AG04449 (cell line): Measurements from ENCODE around the gene TNNC2.

Source experiments
- CTCF ChIA-PET: fragments of 350-600 bp; formaldehyde crosslinking; extraction: SDS; loops from one replicate; lab custom pipeline; 2021; ENCODE audit warnings: antibody characterized with exemption; lab: Yijun Ruan, JAX
- POLR2A ChIA-PET: fragments of 400-600, 350-600 bp; formaldehyde crosslinking; extraction: SDS; loops from one replicate; lab custom pipeline; 2020; ENCODE audit warnings: antibody characterized with exemption, inconsistent platforms; lab: Yijun Ruan, JAX
- DNase-seq: peaks from one replicate; pipeline ENCODE4 v3.0.0-alpha.2; 2010; ENCODE audit warnings: low read depth, low spot score
- H3K4me3 ChIP-seq: 2 replicates; pipeline ENCODE4 v1.5.1; 2011; ENCODE audit warnings: low read depth, mild to moderate bottlenecking, control low read depth, low read length
- TF ChIP-seq, protein P1 (sequence below): IDR thresholded peaks from one replicate; pipeline ENCODE4 v1.5.1; 2011; ENCODE audit warnings: mild to moderate bottlenecking, moderate library complexity, low read length, control low read depth, inconsistent platforms; ENCODE audit not compliant: insufficient read depth; ENCODE audit errors: missing control alignments

Gene TNNC2

DNA sequence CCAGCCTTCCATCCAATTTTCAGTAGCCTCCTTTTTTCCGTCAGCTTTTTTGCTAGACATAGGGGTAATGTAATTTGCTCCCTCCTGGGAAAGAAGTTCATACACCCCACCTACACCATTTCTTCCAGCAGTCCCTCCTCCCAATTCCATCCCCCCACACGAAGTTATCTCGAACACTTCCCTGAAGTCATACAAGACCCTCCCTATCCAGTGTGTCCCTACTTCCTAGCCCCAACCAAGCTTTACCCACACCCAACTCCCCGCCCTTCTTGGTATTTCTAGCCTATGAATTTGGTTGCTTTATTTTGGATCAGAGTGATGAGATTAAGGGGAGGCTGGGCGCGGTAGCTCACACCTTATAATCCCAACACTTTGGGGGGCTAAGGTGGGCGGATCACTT, 13.6 kb downstream of the TNNC2 start:
- ChIA-PET CTCF (interaction anchor here (1.2 to 5.8 kb wide), 4 partner anchors 11 to 451 kb away, joined by 4 to 38 read pairs (median 6); partner anchors contain the start of gene SYS1), POLR2A (interaction anchor here (0.6 kb wide), 1 partner anchor 471 kb away, joined by 3 read pairs; no protein-coding TSS in a partner anchor)
- peak overlapping the region; percentile 79 for H3K4me3 ChIP-seq
- DNase-seq = no peak
- TF ChIP-seq, protein P1, sequence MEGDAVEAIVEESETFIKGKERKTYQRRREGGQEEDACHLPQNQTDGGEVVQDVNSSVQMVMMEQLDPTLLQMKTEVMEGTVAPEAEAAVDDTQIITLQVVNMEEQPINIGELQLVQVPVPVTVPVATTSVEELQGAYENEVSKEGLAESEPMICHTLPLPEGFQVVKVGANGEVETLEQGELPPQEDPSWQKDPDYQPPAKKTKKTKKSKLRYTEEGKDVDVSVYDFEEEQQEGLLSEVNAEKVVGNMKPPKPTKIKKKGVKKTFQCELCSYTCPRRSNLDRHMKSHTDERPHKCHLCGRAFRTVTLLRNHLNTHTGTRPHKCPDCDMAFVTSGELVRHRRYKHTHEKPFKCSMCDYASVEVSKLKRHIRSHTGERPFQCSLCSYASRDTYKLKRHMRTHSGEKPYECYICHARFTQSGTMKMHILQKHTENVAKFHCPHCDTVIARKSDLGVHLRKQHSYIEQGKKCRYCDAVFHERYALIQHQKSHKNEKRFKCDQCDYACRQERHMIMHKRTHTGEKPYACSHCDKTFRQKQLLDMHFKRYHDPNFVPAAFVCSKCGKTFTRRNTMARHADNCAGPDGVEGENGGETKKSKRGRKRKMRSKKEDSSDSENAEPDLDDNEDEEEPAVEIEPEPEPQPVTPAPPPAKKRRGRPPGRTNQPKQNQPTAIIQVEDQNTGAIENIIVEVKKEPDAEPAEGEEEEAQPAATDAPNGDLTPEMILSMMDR = no peak

GRCh38 chr20:45813006-45813340, 14.1 kb downstream of the TNNC2 start:
- DNase-seq = no peak
- H3K4me3 ChIP-seq = peak overlapping the region; percentile 79
- TF ChIP-seq, protein P1 = no peak
- ChIA-PET POLR2A (interaction anchor here (0.7 kb wide), 1 partner anchor 21 kb away, joined by 3 read pairs; the partner anchor contains the start of gene SNX21), CTCF (interaction anchor here (1.2 to 5.8 kb wide), 4 partner anchors 11 to 450 kb away, joined by 4 to 38 read pairs (median 6); partner anchors contain the start of gene SYS1)

DNA sequence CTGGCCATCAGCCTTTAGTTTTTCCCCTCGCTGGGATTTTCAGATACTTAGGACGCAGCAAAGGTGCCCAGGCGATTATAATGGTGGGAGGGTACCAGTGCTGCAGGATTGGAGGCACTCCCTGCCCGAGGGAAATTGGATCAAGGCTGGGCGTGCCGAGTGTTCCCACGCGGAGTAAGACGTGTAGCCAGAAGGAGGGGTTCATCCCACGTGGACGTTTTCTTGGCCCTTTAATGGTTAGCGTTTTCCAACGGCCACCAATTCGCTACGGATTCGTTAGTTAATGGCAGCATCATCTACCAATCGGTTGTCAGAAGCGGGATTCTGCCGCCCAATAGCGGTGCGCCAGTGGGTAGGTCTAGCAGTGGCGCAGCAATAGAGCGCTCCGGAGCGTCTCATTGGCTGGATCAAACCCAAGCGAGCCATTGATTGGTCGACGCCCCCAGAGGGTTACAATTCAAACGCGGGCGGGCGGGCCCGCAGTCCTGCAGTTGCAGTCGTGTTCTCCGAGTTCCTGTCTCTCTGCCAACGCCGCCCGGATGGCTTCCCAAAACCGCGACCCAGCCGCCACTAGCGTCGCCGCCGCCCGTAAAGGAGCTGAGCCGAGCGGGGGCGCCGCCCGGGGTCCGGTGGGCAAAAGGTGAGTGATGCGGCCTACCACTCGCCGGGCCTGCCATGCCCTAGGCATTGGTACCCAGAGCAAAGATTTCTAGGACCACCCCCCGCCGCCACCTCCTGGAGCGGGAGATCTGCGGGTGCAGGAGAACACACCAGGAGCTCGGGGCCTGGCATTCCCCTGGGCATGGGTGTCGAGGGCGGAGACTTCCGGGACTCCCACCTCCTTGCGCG, 14.7 kb downstream of the TNNC2 start, which contains the start of gene UBE2C:
Gene UBE2C, plus strand, starts transcription at position 488 of the 849 bp plus-strand sequence. Its CDS starts 52 bp downstream, at position 540.
- H3K4me3 ChIP-seq = peak within 1 kb of the TSS; percentile 79
- ChIA-PET POLR2A (interaction anchor here (0.7 kb wide), 1 partner anchor 22 kb away, joined by 3 read pairs; the partner anchor contains the start of gene SNX21), CTCF (interaction anchor here (1.2 to 5.8 kb wide), 3 partner anchors 13 to 450 kb away, joined by 4 to 38 read pairs (median 6); partner anchors contain the start of gene SYS1)
- TF ChIP-seq, protein P1 = no peak
- peak; percentile 98 for DNase-seq

- POLR2A ChIA-PET = no interaction called here
- DNase-seq = no peak
- CTCF ChIA-PET = interaction anchor here (4.0 to 5.8 kb wide), 2 partner anchors 11 kb away, joined by 38 to 41 read pairs; no protein-coding TSS in a partner anchor
- TF ChIP-seq, protein P1 = no peak
- no peak overlapping the region for H3K4me3 ChIP-seq
These were observed 16.7 kb downstream of the TNNC2 start for GRCh38 chr20:45810191-45810970.

- CTCF ChIA-PET = interaction anchor here (0.8 to 4.4 kb wide), 6 partner anchors 11 to 166 kb away, joined by 3 to 63 read pairs (median 20); partner anchors contain the start of genes DNTTIP1, UBE2C and WFDC3
These were observed 25.3 kb downstream of the TNNC2 start for GRCh38 chr20:45801851-45802250.

More at GRCh38 chr20:45801851-45802250, 25.3 kb downstream of the TNNC2 start:
- H3K4me3 ChIP-seq = no peak overlapping the region
- TF ChIP-seq, protein P1 = no peak
- DNase-seq = no peak
- POLR2A ChIA-PET = interaction anchor here (1.3 kb wide), 1 partner anchor 10 kb away, joined by 4 read pairs; the partner anchor contains the start of genes DNTTIP1 and WFDC3
